Transverse colon (tissue), 4 donors: ENCODE data around the gene MFSD6L. TPM values are rescaled to one million over a fixed set of nuclear protein-coding genes. Genes with fewer than 3 reads are reported as not detected.

Source experiments
- DNase-seq: peaks from one replicate; pipeline ENCODE4 v3.0.0-alpha.2; 2019
- H3K27ac ChIP-seq, 4 donors: fragments of 200-600 bp; sonication (generic); 2 replicates each; pipeline ENCODE4 v1.5.1; 2016 to 2018; ENCODE audit warnings: inconsistent platforms in 4 of 4
- H3K27me3 ChIP-seq: fragments of 200-600 bp; sonication (generic); 2 replicates; pipeline ENCODE4 v1.5.1; 2017; ENCODE audit warnings: inconsistent platforms
- H3K36me3 ChIP-seq, 4 donors: fragments of 200-600 bp; sonication (generic); 2 replicates each; pipeline ENCODE4 v1.5.1; 2017 to 2019; ENCODE audit warnings: inconsistent platforms in 4 of 4
- H3K4me1 ChIP-seq, 4 donors: fragments of 200-600 bp; sonication (generic); 2 replicates each; pipeline ENCODE4 v1.5.1; 2017 to 2020; ENCODE audit warnings: inconsistent platforms in 4 of 4
- H3K4me3 ChIP-seq, 4 donors: fragments of 200-600 bp; sonication (generic); 1 replicate in 1 of 4; 2 replicates in 3 of 4; pipeline versions ENCODE4 v1.5.1 to v1.6.1; 2017 to 2019; ENCODE audit warnings: inconsistent platforms in 4 of 4
- H3K9me3 ChIP-seq, 2 donors: fragments of 200-600 bp; sonication (generic); 2 replicates each; pipeline ENCODE4 v1.5.1; 2017 to 2019; ENCODE audit warnings: inconsistent platforms in 2 of 2
- EP300 ChIP-seq: sonication (generic); formaldehyde crosslinking; IDR thresholded peaks from one replicate; pipeline ENCODE4 v1.6.1; 2017; ENCODE audit warnings: antibody characterized with exemption, low read depth
- POLR2A ChIP-seq: fragments of 450-650 bp; IDR thresholded peaks from one replicate; pipeline ENCODE4 v1.6.1; 2016; ENCODE audit warnings: antibody characterized with exemption, mild to moderate bottlenecking, moderate library complexity
- POLR2AphosphoS5 ChIP-seq, 3 donors: sonication (generic); formaldehyde crosslinking; IDR thresholded peaks; one replicate each; pipeline ENCODE4 v1.6.1; 2016; ENCODE audit warnings: antibody characterized with exemption in 3 of 3
- WGBS, 2 donors: methylation state at CpG; one replicate each; pipeline ENCODE4 v1.1.5; 2018; ENCODE audit warnings: low coverage in 1 of 2; 5-methylcytosine and 5-hydroxymethylcytosine counted together
- in situ Hi-C, 4 donors: fragments of 200-750 bp; cut with MboI; loops; one replicate each; pipeline versions ENCODE4 v1.15.0 to v1.15.1; 2017; ENCODE audit warnings: low sequenced_read_pairs in 3 of 4, low pct_ligation_motif_present in 1 of 4, low pct_unique_long_range_greater_than_20kb in 1 of 4
- intact Hi-C: fragments of 100-400 bp; cut with DNase I; formaldehyde crosslinking; loops from one replicate; pipeline ENCODE4 v1.15.1; 2023; ENCODE audit warnings: low total_unique reads
- total RNA-seq, 4 donors: library from RNA; depleted of rRNA; stranded (reverse); fragments of >200 nt; gene quantifications; one replicate each; pipeline ENCODE4 v1.1.0, GENCODE V29; 2016
- TF ChIP-seq, protein P1 (sequence below), 5 experiments: fragments of 200-600 bp in 3 of 5; fragments of 450-650 bp in 2 of 5; sonication (generic) in 3 of 5; IDR thresholded peaks; 1 replicate in 2 of 5; 2 replicates in 3 of 5; pipeline ENCODE4 v1.5.1; 2016 to 2017; ENCODE audit warnings: antibody characterized with exemption in 5 of 5, inconsistent platforms in 3 of 5, mild to moderate bottlenecking in 2 of 5, moderate library complexity in 1 of 5

Gene MFSD6L
- total RNA-seq, 4 donors from 2014 or later: 0.40 to 5.1 (median 3.8) TPM; not detected in 1

DNA sequence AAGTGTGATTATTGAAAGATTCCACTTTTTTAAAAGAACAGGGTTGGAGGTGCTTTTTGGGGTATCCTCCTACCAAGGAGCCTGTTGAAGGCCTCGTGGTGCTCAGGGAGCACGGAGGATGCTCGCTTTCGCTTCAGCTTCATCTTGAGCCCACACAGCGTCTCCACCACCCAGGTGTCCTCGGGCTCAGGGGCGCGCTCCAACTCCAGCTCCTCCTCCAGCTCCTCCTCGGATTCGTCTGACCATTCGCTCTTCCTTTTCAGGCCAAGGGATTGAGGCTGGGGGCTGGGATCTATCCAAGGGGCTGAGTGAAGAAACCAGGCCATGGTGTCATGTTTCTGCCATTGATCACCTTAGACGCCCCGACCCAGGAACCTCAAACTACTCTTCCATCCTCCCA lies 42.0 kb downstream of the MFSD6L start:
- 85% methylated on average over 13 of the region's 13 CpGs; no CpG with 5 or more reads in 1 of the 2 donors for WGBS, 2 donors
- in situ Hi-C loops: no loop called here
- DNase-seq: no peak
- no peak overlapping the region for H3K27ac ChIP-seq
- no peaks in the 10 kb centered on the region for H3K36me3 ChIP-seq
- peaks cover 5% of the 10 kb centered on the region for H3K27me3 ChIP-seq
- H3K4me3 ChIP-seq: no peak overlapping the region
- intact Hi-C loops: no loop called here
- H3K9me3 ChIP-seq: no peaks in the 10 kb centered on the region
- H3K4me1 ChIP-seq: no peaks in the 10 kb centered on the region
- TF ChIP-seq POLR2AphosphoS5 (IDR thresholded peaks at IDR 0.05) (no peak), EP300 (no peak), POLR2A (no peak)
- TF ChIP-seq, protein P1, sequence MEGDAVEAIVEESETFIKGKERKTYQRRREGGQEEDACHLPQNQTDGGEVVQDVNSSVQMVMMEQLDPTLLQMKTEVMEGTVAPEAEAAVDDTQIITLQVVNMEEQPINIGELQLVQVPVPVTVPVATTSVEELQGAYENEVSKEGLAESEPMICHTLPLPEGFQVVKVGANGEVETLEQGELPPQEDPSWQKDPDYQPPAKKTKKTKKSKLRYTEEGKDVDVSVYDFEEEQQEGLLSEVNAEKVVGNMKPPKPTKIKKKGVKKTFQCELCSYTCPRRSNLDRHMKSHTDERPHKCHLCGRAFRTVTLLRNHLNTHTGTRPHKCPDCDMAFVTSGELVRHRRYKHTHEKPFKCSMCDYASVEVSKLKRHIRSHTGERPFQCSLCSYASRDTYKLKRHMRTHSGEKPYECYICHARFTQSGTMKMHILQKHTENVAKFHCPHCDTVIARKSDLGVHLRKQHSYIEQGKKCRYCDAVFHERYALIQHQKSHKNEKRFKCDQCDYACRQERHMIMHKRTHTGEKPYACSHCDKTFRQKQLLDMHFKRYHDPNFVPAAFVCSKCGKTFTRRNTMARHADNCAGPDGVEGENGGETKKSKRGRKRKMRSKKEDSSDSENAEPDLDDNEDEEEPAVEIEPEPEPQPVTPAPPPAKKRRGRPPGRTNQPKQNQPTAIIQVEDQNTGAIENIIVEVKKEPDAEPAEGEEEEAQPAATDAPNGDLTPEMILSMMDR (IDR thresholded peaks at IDR 0.05): no peak

GRCh38 chr17:8755590-8756255 lies 43.4 kb downstream of the MFSD6L start:
- intact Hi-C loops (no loop called here), in situ Hi-C loops (no loop called here)
- H3K27ac ChIP-seq: no peak overlapping the region

DNA sequence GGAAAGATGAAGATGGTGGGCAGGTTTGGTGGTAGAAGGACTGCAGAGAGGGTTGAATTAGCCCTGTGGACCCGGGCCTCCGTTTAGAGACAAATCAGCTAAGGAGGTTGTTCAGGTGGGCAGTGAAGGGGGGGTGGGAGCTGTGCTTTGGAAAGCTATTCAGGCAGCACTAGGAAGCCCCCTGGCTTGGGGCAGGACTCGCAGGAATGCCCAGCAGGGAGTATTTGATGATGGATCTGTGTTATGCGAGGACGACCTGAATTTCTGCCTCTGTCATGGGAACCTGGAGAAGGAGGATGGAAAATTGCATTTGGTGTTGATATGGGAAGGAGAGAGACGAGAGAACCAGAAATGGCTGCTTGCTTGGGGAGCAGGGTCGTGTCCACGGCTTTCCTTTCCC lies 44.3 kb downstream of the MFSD6L start:
- peaks cover 5% of the 10 kb centered on the region for H3K27me3 ChIP-seq
- WGBS, 2 donors: 71 to 78% methylated on average over 8 of the region's 8 CpGs
- TF ChIP-seq POLR2AphosphoS5 (IDR thresholded peaks at IDR 0.05): no peak
- TF ChIP-seq, protein P1 (IDR thresholded peaks at IDR 0.05): no peak
- TF ChIP-seq POLR2A: no peak
- no peaks in the 10 kb centered on the region for H3K36me3 ChIP-seq
- no peak overlapping the region for H3K27ac ChIP-seq
- H3K4me3 ChIP-seq: no peak overlapping the region
- intact Hi-C loops: no loop called here
- no peaks in the 10 kb centered on the region for H3K9me3 ChIP-seq
- H3K4me1 ChIP-seq: no peaks in the 10 kb centered on the region
- DNase-seq: no peak
- in situ Hi-C loops: no loop called here

More at GRCh38 chr17:8755590-8756255, 43.4 kb downstream of the MFSD6L start:
- no peaks in the 10 kb centered on the region for H3K36me3 ChIP-seq
- H3K4me1 ChIP-seq: no peaks in the 10 kb centered on the region
- no peak overlapping the region for H3K4me3 ChIP-seq
- H3K27me3 ChIP-seq: peaks cover 5% of the 10 kb centered on the region
- TF ChIP-seq POLR2AphosphoS5 (IDR thresholded peaks at IDR 0.05) (no peak), EP300 (no peak), POLR2A (no peak)
- TF ChIP-seq, protein P1 (IDR thresholded peaks at IDR 0.05): no peak
- no peaks in the 10 kb centered on the region for H3K9me3 ChIP-seq
- WGBS, 2 donors: 88 to 94% methylated on average over 3 to 12 of the region's 12 CpGs
- no peak for DNase-seq

- intact Hi-C loops (no loop called here), in situ Hi-C loops (no loop called here)
- no peak overlapping the region for H3K27ac ChIP-seq
- 33 to 36% methylated on average over 1 of the region's 1 CpG for WGBS, 2 donors
- DNase-seq: no peak
- H3K4me3 ChIP-seq: no peak overlapping the region
- no peaks in the 10 kb centered on the region for H3K36me3 ChIP-seq
- H3K27me3 ChIP-seq: peaks cover 5% of the 10 kb centered on the region
- no peaks in the 10 kb centered on the region for H3K9me3 ChIP-seq
- TF ChIP-seq EP300 (no peak), POLR2AphosphoS5 (IDR thresholded peaks at IDR 0.05) (no peak), POLR2A (no peak)
- TF ChIP-seq, protein P1 (IDR thresholded peaks at IDR 0.05): peak in 3 of 5 experiments; percentile 26 to 38 (median 35)
- no peaks in the 10 kb centered on the region for H3K4me1 ChIP-seq
Measured at GRCh38 chr17:8753976-8754440, 45.2 kb downstream of the MFSD6L start.
